ENCODE results near the gene ZSCAN12.

ZSCAN12 gene

GRCh38 chr6:28353981-28354676 lies 45.4 kb downstream of the ZSCAN12 start:
- DNase-seq (ENCODE audit: low read depth): no peak

GRCh38 chr6:28353356-28353755 lies 46.2 kb downstream of the ZSCAN12 start:
- DNase-seq (ENCODE audit: low read depth): no peak

GRCh38 chr6:28351493-28351925 lies 48.0 kb downstream of the ZSCAN12 start:
- no peak for DNase-seq (ENCODE audit: low read depth)

GRCh38 chr6:28351087-28351486 lies 48.5 kb downstream of the ZSCAN12 start:
- no peak for DNase-seq (ENCODE audit: low read depth)

- peak; percentile 80 for DNase-seq (ENCODE audit: low read depth)
Measured at GRCh38 chr6:28349892-28350737, 49.4 kb downstream of the ZSCAN12 start, which contains the start of gene ZKSCAN3. Gene ZKSCAN3, plus strand, starts transcription at chr6:28349947. Its CDS starts 9,640 bp downstream, at chr6:28359587.

GRCh38 chr6:28349344-28349891 lies 50.1 kb downstream of the ZSCAN12 start:
- DNase-seq (ENCODE audit: low read depth): no peak

- no peak for DNase-seq (ENCODE audit: low read depth)
Measured at GRCh38 chr6:28347119-28347518, 52.4 kb downstream of the ZSCAN12 start.

GRCh38 chr6:28345201-28345600 lies 54.3 kb downstream of the ZSCAN12 start:
- no peak for DNase-seq (ENCODE audit: low read depth)

GRCh38 chr6:28343898-28344677 lies 55.5 kb downstream of the ZSCAN12 start:
- no peak for DNase-seq (ENCODE audit: low read depth)

GRCh38 chr6:28340310-28341095 lies 59.0 kb downstream of the ZSCAN12 start:
- no peak for DNase-seq (ENCODE audit: low read depth)

- no peak for DNase-seq (ENCODE audit: low read depth)
Measured at GRCh38 chr6:28337121-28337520, 62.4 kb downstream of the ZSCAN12 start.

GRCh38 chr6:28336284-28337120 lies 63.0 kb downstream of the ZSCAN12 start:
- no peak for DNase-seq (ENCODE audit: low read depth)

- peak; percentile 62 for DNase-seq (ENCODE audit: low read depth)
Measured at GRCh38 chr6:28335564-28336283, 63.8 kb downstream of the ZSCAN12 start, which contains the start of gene ZSCAN31. Gene ZSCAN31, minus strand, starts transcription at chr6:28336148. Its CDS starts 6,465 bp downstream, at chr6:28329683.

GRCh38 chr6:28335040-28335563 lies 64.4 kb downstream of the ZSCAN12 start:
- DNase-seq (ENCODE audit: low read depth): no peak

GRCh38 chr6:28334286-28335039 lies 65.1 kb downstream of the ZSCAN12 start:
- no peak for DNase-seq (ENCODE audit: low read depth)

- no peak for DNase-seq (ENCODE audit: low read depth)
Measured at GRCh38 chr6:28333599-28334018, 65.9 kb downstream of the ZSCAN12 start.

GRCh38 chr6:28333047-28333446 lies 66.5 kb downstream of the ZSCAN12 start:
- no peak for DNase-seq (ENCODE audit: low read depth)

- DNase-seq (ENCODE audit: low read depth): no peak
Measured at GRCh38 chr6:28330041-28330440, 69.5 kb downstream of the ZSCAN12 start.
